ENCODE measurements around the gene FLNB. TPM values are rescaled to one million over a fixed set of nuclear protein-coding genes. Genes with fewer than 3 reads are reported as not detected.

Gene FLNB
- total RNA-seq, 1 donor from 2014 or later, result 32.0 TPM

DNA sequence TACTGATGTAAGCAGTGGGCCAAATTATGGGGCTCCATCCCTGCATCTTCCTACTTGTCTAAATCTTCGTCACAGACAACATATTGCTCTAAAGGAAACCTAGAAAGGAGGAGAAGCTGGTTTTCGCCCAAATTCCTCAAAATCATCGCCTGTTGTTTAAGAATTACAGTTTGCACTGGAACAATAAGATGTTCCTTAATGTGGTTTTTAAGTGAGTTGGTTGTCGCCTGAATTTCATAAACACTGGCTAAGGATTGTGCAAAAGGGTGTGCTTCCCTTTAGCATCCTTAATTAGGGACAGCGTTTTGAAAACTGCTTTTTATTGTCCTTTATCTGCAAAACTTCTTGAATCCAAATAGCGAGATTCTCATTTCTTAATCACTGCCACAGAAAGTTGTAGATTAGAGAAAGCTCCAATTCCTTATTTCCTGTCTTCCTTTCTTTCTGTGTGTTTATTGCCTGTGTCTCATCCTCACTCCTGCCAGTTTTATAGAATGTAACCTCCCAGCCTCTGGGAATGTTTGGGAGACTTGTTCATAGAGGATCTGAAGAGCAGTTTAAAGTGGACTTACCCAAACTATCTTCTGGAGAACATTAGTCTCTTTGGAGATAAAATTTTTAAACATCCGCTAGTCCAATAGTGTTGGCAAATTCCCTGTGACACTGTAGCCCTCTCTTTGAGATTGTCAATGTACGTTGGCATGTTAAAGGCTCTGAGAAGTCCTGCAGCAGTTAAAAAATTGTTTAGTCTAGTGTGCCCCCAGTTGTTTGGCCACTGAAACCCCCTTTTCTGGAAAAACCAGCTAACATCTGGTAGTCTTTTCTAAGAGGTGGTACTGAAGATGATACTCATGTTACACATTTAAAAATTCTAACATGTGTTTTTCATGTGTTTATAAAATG is 50.4 kb downstream of the FLNB start:
- H3K4me1 ChIP-seq, result peaks cover 18% of the 10 kb centered on the region
- Mint-ChIP-seq H3K27ac (no peak overlapping the region), H3K36me3 (peaks cover 7% of the 10 kb centered on the region), H3K27me3 (ENCODE audit: insufficient read depth, low read depth) (no peaks in the 10 kb centered on the region), H3K4me3 (no peak overlapping the region), H3K9me3 (no peaks in the 10 kb centered on the region), H3K4me1 (peaks cover 22% of the 10 kb centered on the region)
- H4K20me1 ChIP-seq (ENCODE audit: low read depth), result peaks cover 15% of the 10 kb centered on the region
- H3K36me3 ChIP-seq, result no peaks in the 10 kb centered on the region
- TF ChIP-seq EZH2phosphoT487 (IDR thresholded peaks at IDR 0.05), result no peak
- no peak for TF ChIP-seq EZH2 (IDR thresholded peaks at IDR 0.05)
- TF ChIP-seq, protein P1, sequence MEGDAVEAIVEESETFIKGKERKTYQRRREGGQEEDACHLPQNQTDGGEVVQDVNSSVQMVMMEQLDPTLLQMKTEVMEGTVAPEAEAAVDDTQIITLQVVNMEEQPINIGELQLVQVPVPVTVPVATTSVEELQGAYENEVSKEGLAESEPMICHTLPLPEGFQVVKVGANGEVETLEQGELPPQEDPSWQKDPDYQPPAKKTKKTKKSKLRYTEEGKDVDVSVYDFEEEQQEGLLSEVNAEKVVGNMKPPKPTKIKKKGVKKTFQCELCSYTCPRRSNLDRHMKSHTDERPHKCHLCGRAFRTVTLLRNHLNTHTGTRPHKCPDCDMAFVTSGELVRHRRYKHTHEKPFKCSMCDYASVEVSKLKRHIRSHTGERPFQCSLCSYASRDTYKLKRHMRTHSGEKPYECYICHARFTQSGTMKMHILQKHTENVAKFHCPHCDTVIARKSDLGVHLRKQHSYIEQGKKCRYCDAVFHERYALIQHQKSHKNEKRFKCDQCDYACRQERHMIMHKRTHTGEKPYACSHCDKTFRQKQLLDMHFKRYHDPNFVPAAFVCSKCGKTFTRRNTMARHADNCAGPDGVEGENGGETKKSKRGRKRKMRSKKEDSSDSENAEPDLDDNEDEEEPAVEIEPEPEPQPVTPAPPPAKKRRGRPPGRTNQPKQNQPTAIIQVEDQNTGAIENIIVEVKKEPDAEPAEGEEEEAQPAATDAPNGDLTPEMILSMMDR (IDR thresholded peaks at IDR 0.05), result no peak
- H3K4me3 ChIP-seq, result no peak overlapping the region
- H3F3A ChIP-seq (ENCODE audit: low read depth), result no peaks in the 10 kb centered on the region
- DNase-seq (ENCODE audit: low spot score), result no peak
- H3K27ac ChIP-seq, result no peak overlapping the region
- no peaks in the 10 kb centered on the region for H3K9me3 ChIP-seq (ENCODE audit: low read depth)
- no peak overlapping the region for H2AFZ ChIP-seq (replicated peaks)
- H3K79me2 ChIP-seq (ENCODE audit: low read depth), result peaks cover 11% of the 10 kb centered on the region
- no peak overlapping the region for H3K9ac ChIP-seq
- H3K4me2 ChIP-seq, result no peak overlapping the region
- no peaks in the 10 kb centered on the region for H3K27me3 ChIP-seq

GRCh38 chr3:58059349-58060321 is 51.4 kb downstream of the FLNB start:
- Histone ChIP-seq H3K27ac (no peak overlapping the region), H3K4me3 (no peak overlapping the region), H2AFZ (replicated peaks) (no peak overlapping the region), H3K4me2 (no peak overlapping the region), H3K79me2 (ENCODE audit: low read depth) (peaks cover 11% of the 10 kb centered on the region), H3K4me1 (peaks cover 18% of the 10 kb centered on the region), H3K9ac (no peak overlapping the region), H4K20me1 (ENCODE audit: low read depth) (peaks cover 20% of the 10 kb centered on the region), H3K27me3 (no peaks in the 10 kb centered on the region), H3K36me3 (no peaks in the 10 kb centered on the region), H3K9me3 (ENCODE audit: low read depth) (no peaks in the 10 kb centered on the region), H3F3A (ENCODE audit: low read depth) (no peaks in the 10 kb centered on the region)
- Mint-ChIP-seq H3K4me3 (no peak overlapping the region), H3K4me1 (peaks cover 23% of the 10 kb centered on the region), H3K9me3 (no peaks in the 10 kb centered on the region), H3K27me3 (ENCODE audit: insufficient read depth, low read depth) (no peaks in the 10 kb centered on the region), H3K27ac (peak overlapping the region; percentile 33), H3K36me3 (peaks cover 7% of the 10 kb centered on the region)
- TF ChIP-seq EZH2phosphoT487 (IDR thresholded peaks at IDR 0.05), result no peak
- TF ChIP-seq EZH2 (IDR thresholded peaks at IDR 0.05), result no peak
- TF ChIP-seq, protein P1 (IDR thresholded peaks at IDR 0.05), result no peak
- DNase-seq (ENCODE audit: low spot score), result no peak

- Histone ChIP-seq H3K9ac (no peak overlapping the region), H3K4me2 (no peak overlapping the region), H3K4me3 (no peak overlapping the region), H2AFZ (replicated peaks) (no peak overlapping the region), H3K79me2 (ENCODE audit: low read depth) (peaks cover 28% of the 10 kb centered on the region), H3K4me1 (peaks cover 29% of the 10 kb centered on the region), H3K27ac (no peak overlapping the region), H3K9me3 (ENCODE audit: low read depth) (no peaks in the 10 kb centered on the region), H3K27me3 (no peaks in the 10 kb centered on the region), H3F3A (ENCODE audit: low read depth) (peaks cover 3% of the 10 kb centered on the region), H3K36me3 (no peaks in the 10 kb centered on the region), H4K20me1 (ENCODE audit: low read depth) (peaks cover 33% of the 10 kb centered on the region)
- Mint-ChIP-seq H3K9me3 (no peaks in the 10 kb centered on the region), H3K4me3 (no peak overlapping the region), H3K27me3 (ENCODE audit: insufficient read depth, low read depth) (no peaks in the 10 kb centered on the region), H3K27ac (no peak overlapping the region), H3K4me1 (peaks cover 38% of the 10 kb centered on the region), H3K36me3 (peaks cover under 1% of the 10 kb centered on the region)
- DNase-seq (ENCODE audit: low spot score), result peak; percentile 27
- TF ChIP-seq, protein P1 (IDR thresholded peaks at IDR 0.05), result no peak
- TF ChIP-seq EZH2phosphoT487 (IDR thresholded peaks at IDR 0.05) (no peak), EZH2 (IDR thresholded peaks at IDR 0.05) (no peak)
Measured at GRCh38 chr3:58062472-58062871, 54.2 kb downstream of the FLNB start.
